UCSD-AML1 (cell line): ENCODE measurements around the gene MYL7.
"Not testable (repeated sequence)": the region's sequence is repeated elsewhere in the genome, so short reads cannot be mapped to it uniquely, and the experiment has no call there.

Experiments used
- DNase-seq: peaks from one replicate; lab custom pipeline; 2025; ENCODE audit not compliant: unreplicated experiment; lab: John Stamatoyannopoulos, UW

MYL7 gene

GRCh38 chr7:44172352-44172751 lies 31.2 kb upstream of the MYL7 start:
- DNase-seq = no peak

GRCh38 chr7:44171901-44172300 lies 30.8 kb upstream of the MYL7 start:
- not testable (repeated sequence) for DNase-seq

GRCh38 chr7:44167920-44168319 lies 26.8 kb upstream of the MYL7 start:
- DNase-seq = no peak

GRCh38 chr7:44163591-44163990 lies 22.5 kb upstream of the MYL7 start:
- DNase-seq = no peak

- DNase-seq = no peak
Measured at GRCh38 chr7:44162785-44163395, 21.8 kb upstream of the MYL7 start.

- DNase-seq = no peak
Measured at GRCh38 chr7:44162179-44162578, 21.0 kb upstream of the MYL7 start.

- no peak for DNase-seq
Measured at GRCh38 chr7:44161371-44161770, 20.2 kb upstream of the MYL7 start.

GRCh38 chr7:44159824-44160630 lies 18.9 kb upstream of the MYL7 start:
- DNase-seq = no peak

GRCh38 chr7:44158873-44159631 lies 17.9 kb upstream of the MYL7 start:
- DNase-seq = no peak

GRCh38 chr7:44158096-44158872 lies 17.2 kb upstream of the MYL7 start:
- DNase-seq = no peak

- DNase-seq = no peak
Measured at GRCh38 chr7:44157116-44158080, 16.3 kb upstream of the MYL7 start.

- DNase-seq = no peak
Measured at GRCh38 chr7:44156453-44157010, 15.4 kb upstream of the MYL7 start.

GRCh38 chr7:44155191-44156185 lies 14.4 kb upstream of the MYL7 start:
- no peak for DNase-seq

GRCh38 chr7:44154703-44155102 lies 13.6 kb upstream of the MYL7 start:
- DNase-seq = no peak

GRCh38 chr7:44153948-44154335 lies 12.8 kb upstream of the MYL7 start:
- no peak for DNase-seq

GRCh38 chr7:44152971-44153947 lies 12.1 kb upstream of the MYL7 start:
- DNase-seq = no peak

GRCh38 chr7:44151956-44152355 lies 10.8 kb upstream of the MYL7 start:
- DNase-seq = no peak
